Heart left ventricle (tissue), 16 donors: Measurements from ENCODE around the gene SIGLEC10. TPM values are rescaled to one million over a fixed set of nuclear protein-coding genes. Genes with fewer than 3 reads are reported as not detected.
"Not testable (repeated sequence)": the region's sequence is repeated elsewhere in the genome, so short reads cannot be mapped to it uniquely, and the experiment has no call there.

Source experiments
- ATAC-seq, 4 donors: fragments of 200-7000 bp; cut with Tn5 transposase; one replicate each; pipeline ENCODE4 v1.9.1; 2020 to 2022; ENCODE audit warnings: moderate library complexity in 4 of 4, mild to moderate bottlenecking in 3 of 4, moderate number of reproducible peaks in 1 of 4
- DNase-seq, 5 donors: peaks; one replicate each; pipeline ENCODE4 v3.0.0-alpha.2; 2020
- H3K27ac ChIP-seq, 12 donors: fragments of 200-600 bp; sonication (generic) in 4 of 12; one replicate each; pipeline versions ENCODE4 v1.5.0 to v1.8.0; 2016 to 2022; ENCODE audit warnings: mild to moderate bottlenecking in 2 of 12
- H3K27me3 ChIP-seq, 9 donors: fragments of 200-600 bp; sonication (generic) in 2 of 9; one replicate each; pipeline versions ENCODE4 v1.5.1 to v1.8.0; 2016 to 2022; ENCODE audit warnings: mild to moderate bottlenecking in 3 of 9
- H3K36me3 ChIP-seq, 9 donors: fragments of 200-600 bp; sonication (generic) in 2 of 9; one replicate each; pipeline versions ENCODE4 v1.5.0 to v1.8.0; 2018 to 2022; ENCODE audit warnings: mild to moderate bottlenecking in 2 of 9
- H3K4me1 ChIP-seq, 12 donors: fragments of 200-600 bp; sonication (generic) in 4 of 12; one replicate each; pipeline versions ENCODE4 v1.5.0 to v1.8.0; 2016 to 2022; ENCODE audit warnings: mild to moderate bottlenecking in 3 of 12
- H3K4me3 ChIP-seq, 12 donors: fragments of 200-600 bp; sonication (generic) in 4 of 12; one replicate each; pipeline versions ENCODE4 v1.5.0 to v1.8.0; 2017 to 2022; ENCODE audit warnings: mild to moderate bottlenecking in 9 of 12, moderate library complexity in 4 of 12
- H3K9me3 ChIP-seq, 12 donors: fragments of 200-600 bp; sonication (generic) in 4 of 12; one replicate each; pipeline versions ENCODE4 v1.5.0 to v1.8.0; 2016 to 2022; ENCODE audit warnings: mild to moderate bottlenecking in 1 of 12
- CTCF ChIP-seq, 12 donors: fragments of 200-600 bp; sonication (generic) in 4 of 12; IDR thresholded peaks; one replicate each; pipeline versions ENCODE4 v1.5.0 to v1.8.0; 2018 to 2022; ENCODE audit warnings: antibody characterized with exemption in 12 of 12, mild to moderate bottlenecking in 5 of 12
- POLR2A ChIP-seq, 2 donors: fragments of 450-650 bp; IDR thresholded peaks; one replicate each; pipeline ENCODE4 v1.6.1; 2017; ENCODE audit warnings: antibody characterized with exemption in 2 of 2, mild to moderate bottlenecking in 2 of 2, moderate library complexity in 2 of 2
- WGBS, 4 donors: extraction: QIAGEN DNeasy Blood & Tissue Kit in 2 of 4; methylation state at CpG; one replicate each; pipeline versions ENCODE4 v1.1.5 to v1.1.7; 2013 to 2018; 5-methylcytosine and 5-hydroxymethylcytosine counted together
- intact Hi-C, 10 donors: fragments of 100-400 bp; cut with DNase I; formaldehyde crosslinking; loops; one replicate each; pipeline versions ENCODE4 v1.11.1 to v1.14.2; 2022
- polyA plus RNA-seq, 2 donors: library from polyadenylated mRNA; stranded (reverse); fragments of 200-250 nt; gene quantifications; one replicate each; pipeline ENCODE4 v1.2.3, GENCODE V29; 2013
- total RNA-seq, 9 donors: library from RNA; depleted of rRNA in 2 of 9; stranded (reverse); fragments of >200 nt in 2 of 9; fragmentation: NEBNext Ultra II Directional in 3 of 9; extraction: Animal tissue kit (Norgen Biotek cat#: 25700) in 3 of 9; gene quantifications; one replicate each; pipeline versions ENCODE4 v1.1.0 to v1.2.4, GENCODE V29; 2016 to 2023
- donor health status: ischemic (EF 13 %, LVEDD 7.1; RV severe dilation, severe dysfunction).
- donor health status: healthy with polysubstance abuse.
- donor health status: DM: no; HTN: yes; CAD: no.
- donor health status: DM: no; HTN: no; CAD: no.
- donor health status: ischemic (EF 25% LVEDD 6.9; RV normal size, moderate dysfunction).
- donor health status: ischemic (EF 25% LVEDD 5.7; RV mildly dilated, moderate dysfunction).
- donor health status: healthy.
- donor health status: DM: yes; HTN: yes; CAD: no.
- donor health status: ischemic (EF 35%, LVEDD 5.7; RV mildly dilated, moderate dysfunction).
- donor health status: nonischemic (EF 11% LVEDD 7.7; RV severe dilation, severe dysfunction).
- donor health status: DM: yes; HTN: yes; CAD: no.
- donor health status: PGD.
- donor health status: ischemic (EF 29% LVEDD 5.4; RV normal size, mild dysfunction).
- donor health status: nonischemic (EF 23%, LVEDD 6.1; RV moderate dilation, normal function).

The SIGLEC10 gene
- total and polyA plus RNA-seq, 11 donors, result 0.08 to 7.5 (median 0.58) TPM

GRCh38 chr19:51450730-51451307 is 33.4 kb upstream of the SIGLEC10 start:
- ATAC-seq, result no peak
- Histone ChIP-seq H3K4me3 (no peak overlapping the region), H3K27me3 (peaks cover 0 to 18% (median 0%) of the 10 kb centered on the region in 9 donors), H3K4me1 (no peaks in the 10 kb centered on the region), H3K9me3 (no peaks in the 10 kb centered on the region), H3K27ac (no peak overlapping the region), H3K36me3 (no peaks in the 10 kb centered on the region)
- WGBS, 4 donors, result 79 to 88% (median 84%) methylated on average over 5 of the region's 5 CpGs
- no peak for DNase-seq
- no peak for TF ChIP-seq POLR2A (IDR thresholded peaks at IDR 0.05)
- TF ChIP-seq CTCF (IDR thresholded peaks at IDR 0.05), result no peak
- intact Hi-C loops, result no loop called here

GRCh38 chr19:51448411-51449016 is 31.1 kb upstream of the SIGLEC10 start:
- H3K36me3 ChIP-seq, result no peaks in the 10 kb centered on the region
- H3K4me1 ChIP-seq, result no peaks in the 10 kb centered on the region
- intact Hi-C loops, result no loop called here
- no peak for DNase-seq
- no peaks in the 10 kb centered on the region for H3K9me3 ChIP-seq
- H3K27me3 ChIP-seq, result peaks cover 0 to 9% (median 0%) of the 10 kb centered on the region in 9 donors
- no peak for ATAC-seq
- H3K27ac ChIP-seq, result no peak overlapping the region
- no peak overlapping the region for H3K4me3 ChIP-seq
- 60 to 68% (median 63%) methylated on average over 13 of the region's 13 CpGs for WGBS, 4 donors
- TF ChIP-seq CTCF (IDR thresholded peaks at IDR 0.05), result no peak
- TF ChIP-seq POLR2A (IDR thresholded peaks at IDR 0.05), result no peak

- no peaks in the 10 kb centered on the region for H3K36me3 ChIP-seq
- TF ChIP-seq POLR2A (IDR thresholded peaks at IDR 0.05) (no peak), CTCF (IDR thresholded peaks at IDR 0.05) (no peak)
- intact Hi-C loops, result no loop called here
- no peak overlapping the region for H3K27ac ChIP-seq
- peaks cover 0 to 14% (median 0%) of the 10 kb centered on the region in 9 donors for H3K27me3 ChIP-seq
- 63 to 78% (median 72%) methylated on average over 7 of the region's 7 CpGs for WGBS, 4 donors
- H3K9me3 ChIP-seq, result no peaks in the 10 kb centered on the region
- no peak overlapping the region for H3K4me3 ChIP-seq
- ATAC-seq (no peak), DNase-seq (no peak)
- no peaks in the 10 kb centered on the region for H3K4me1 ChIP-seq
Observed at GRCh38 chr19:51448011-51448410, 30.6 kb upstream of the SIGLEC10 start.

- DNase-seq, H3K4me3 ChIP-seq, H3K36me3 ChIP-seq, intact Hi-C loops, H3K9me3 ChIP-seq, H3K4me1 ChIP-seq, H3K27ac ChIP-seq, ATAC-seq: not testable (repeated sequence)
- 68 to 85% (median 80%) methylated on average over 3 of the region's 3 CpGs for WGBS, 4 donors
- peaks cover 0 to 19% (median 3%) of the 10 kb centered on the region in 9 donors for H3K27me3 ChIP-seq
Observed at GRCh38 chr19:51447510-51447909, 30.1 kb upstream of the SIGLEC10 start.
